GM18505 (cell line): ENCODE measurements around the gene SCP2D1.

Experiments
- ATAC-seq: cut with Tn5 transposase; IDR thresholded peaks from one replicate; pipeline ENCODE4 v1.9.1; 2021; ENCODE audit not compliant: unreplicated experiment
- POLR2A ChIP-seq: IDR thresholded peaks from 4 replicates; pipeline ENCODE4 v1.6.1; 2011; ENCODE audit warnings: borderline replicate concordance; ENCODE audit not compliant: insufficient read depth, insufficient read length; ENCODE audit errors: extremely low read depth

The SCP2D1 gene

GRCh38 chr20:18835466-18836256 is 22.1 kb downstream of the SCP2D1 start:
- ATAC-seq: no peak
- TF ChIP-seq POLR2A: no peak

- ATAC-seq: no peak
Observed at GRCh38 chr20:18837718-18838117, 24.1 kb downstream of the SCP2D1 start.

GRCh38 chr20:18839507-18840247 is 26.1 kb downstream of the SCP2D1 start:
- no peak for ATAC-seq
- TF ChIP-seq POLR2A: no peak

More at GRCh38 chr20:18837718-18838117, 24.1 kb downstream of the SCP2D1 start:
- TF ChIP-seq POLR2A: no peak

- TF ChIP-seq POLR2A: no peak
- no peak for ATAC-seq
Observed at GRCh38 chr20:18840248-18840645, 26.7 kb downstream of the SCP2D1 start.

GRCh38 chr20:18845017-18845416 is 31.4 kb downstream of the SCP2D1 start:
- TF ChIP-seq POLR2A: no peak
- ATAC-seq: no peak

- no peak for TF ChIP-seq POLR2A
- no peak for ATAC-seq
Observed at GRCh38 chr20:18847226-18847755, 33.7 kb downstream of the SCP2D1 start.

- no peak for TF ChIP-seq POLR2A
- ATAC-seq: no peak
Observed at GRCh38 chr20:18849131-18849530, 35.5 kb downstream of the SCP2D1 start.

- ATAC-seq: no peak
- no peak for TF ChIP-seq POLR2A
Observed at GRCh38 chr20:18851629-18852028, 38.0 kb downstream of the SCP2D1 start.

GRCh38 chr20:18852318-18852717 is 38.7 kb downstream of the SCP2D1 start:
- TF ChIP-seq POLR2A: no peak
- ATAC-seq: no peak

GRCh38 chr20:18853216-18853615 is 39.6 kb downstream of the SCP2D1 start:
- no peak for ATAC-seq
- TF ChIP-seq POLR2A: no peak

- no peak for TF ChIP-seq POLR2A
- no peak for ATAC-seq
Observed at GRCh38 chr20:18853946-18854646, 40.5 kb downstream of the SCP2D1 start.

GRCh38 chr20:18855882-18856281 is 42.3 kb downstream of the SCP2D1 start:
- ATAC-seq: no peak
- TF ChIP-seq POLR2A: no peak

- ATAC-seq: no peak
- no peak for TF ChIP-seq POLR2A
Observed at GRCh38 chr20:18856873-18857272, 43.3 kb downstream of the SCP2D1 start.
